H1 (cell line): ENCODE results near the gene CCDC197. TPM values are rescaled to one million over a fixed set of nuclear protein-coding genes. Genes with fewer than 3 reads are reported as not detected.

Experiments used
- CTCF ChIA-PET: fragments of 300-600 bp; sonication (Branson Sonifier 250); formaldehyde crosslinking; loops from one replicate; lab custom pipeline; 2021; ENCODE audit not compliant: partially characterized antibody; lab: Charles Lee
- POLR2A ChIA-PET: fragments of 300-600 bp; sonication (Branson Sonifier 250); formaldehyde crosslinking; loops from one replicate; lab custom pipeline; 2021; ENCODE audit warnings: inconsistent platforms; ENCODE audit not compliant: partially characterized antibody; lab: Charles Lee
- DNase-seq, 2 experiments: peaks; one replicate each; pipeline versions ENCODE4 v3.0.0 to v3.0.0-alpha.2; 2010 to 2022; ENCODE audit warnings: low spot score in 2 of 2, low read depth in 1 of 2, mixed read lengths in 1 of 2
- FAIRE-seq: peaks from 2 replicates; lab custom pipeline; 2011; peaks lifted over from hg19 to GRCh38; lab: Jason Lieb, UNC
- H2AFZ ChIP-seq: 2 replicates; pipeline ENCODE4 v1.8.1; 2012; ENCODE audit warnings: low read length, inconsistent platforms
- H2AK5ac ChIP-seq: 2 replicates; pipeline ENCODE4 v1.6.1; 2013; ENCODE audit warnings: low read depth, low read length
- H2BK120ac ChIP-seq: replicated peaks from 2 replicates; pipeline ENCODE3; 2013; ENCODE audit warnings: low read depth, low read length, inconsistent platforms
- H2BK12ac ChIP-seq: 2 replicates; pipeline ENCODE4 v1.6.1; 2013; ENCODE audit warnings: low read depth, low read length
- H2BK15ac ChIP-seq: 2 replicates; pipeline ENCODE4 v1.6.1; 2013; ENCODE audit warnings: low read length
- H2BK20ac ChIP-seq: 2 replicates; pipeline ENCODE4 v1.6.1; 2013; ENCODE audit warnings: low read length
- H2BK5ac ChIP-seq: 2 replicates; pipeline ENCODE4 v1.6.1; 2013; ENCODE audit warnings: low read depth, low read length
- H3K14ac ChIP-seq: 2 replicates; pipeline ENCODE4 v1.6.1; 2013; ENCODE audit warnings: inconsistent platforms; ENCODE audit not compliant: insufficient read length
- H3K18ac ChIP-seq: 2 replicates; pipeline ENCODE4 v1.6.1; 2013; ENCODE audit warnings: low read length; ENCODE audit errors: extremely low read depth
- H3K23ac ChIP-seq: 2 replicates; pipeline ENCODE4 v1.6.1; 2013; ENCODE audit warnings: inconsistent platforms; ENCODE audit not compliant: insufficient read length
- H3K23me2 ChIP-seq: 2 replicates; pipeline ENCODE4 v1.6.1; 2013; ENCODE audit warnings: low read depth, low read length
- H3K27ac ChIP-seq: 2 replicates; pipeline ENCODE4 v1.6.1; 2011; ENCODE audit warnings: low read depth, low read length, inconsistent platforms
- H3K27me3 ChIP-seq, 4 experiments: replicated peaks in 1 of 4; 1 replicate in 1 of 4; 2 replicates in 3 of 4; pipeline versions ENCODE4 v1.6.1 to v1.8.1; 2011 to 2013; ENCODE audit warnings: low read length in 3 of 4, mild to moderate bottlenecking in 3 of 4, inconsistent platforms in 2 of 4, mixed read lengths in 2 of 4, moderate library complexity in 1 of 4; ENCODE audit not compliant: control insufficient read depth in 3 of 4, insufficient read depth in 3 of 4; ENCODE audit errors: extremely low read depth in 1 of 4
- H3K36me3 ChIP-seq, 4 experiments: 2 replicates each; pipeline versions ENCODE4 v1.6.1 to v1.8.1; 2011 to 2013; ENCODE audit warnings: mild to moderate bottlenecking in 4 of 4, low read length in 3 of 4, moderate library complexity in 2 of 4, control low read depth in 1 of 4, inconsistent platforms in 1 of 4; ENCODE audit not compliant: insufficient read depth in 4 of 4, control insufficient read depth in 2 of 4
- H3K4ac ChIP-seq: replicated peaks from 2 replicates; pipeline ENCODE3; 2013; ENCODE audit warnings: low read length, low read depth, mixed read lengths, inconsistent platforms; ENCODE audit not compliant: insufficient read length
- H3K4me1 ChIP-seq, 4 experiments: replicated peaks in 1 of 4; 1 replicate in 1 of 4; 2 replicates in 3 of 4; pipeline versions ENCODE4 v1.6.1 to v1.8.1; 2011 to 2013; ENCODE audit warnings: low read length in 3 of 4, inconsistent platforms in 2 of 4, mixed read lengths in 1 of 4; ENCODE audit not compliant: insufficient read depth in 4 of 4, control insufficient read depth in 3 of 4
- H3K4me2 ChIP-seq, 2 experiments: 2 replicates each; pipeline versions ENCODE4 v1.6.1 to v1.8.1; 2011 to 2013; ENCODE audit warnings: low read depth in 2 of 2, low read length in 2 of 2, control low read depth in 1 of 2, inconsistent platforms in 1 of 2, mild to moderate bottlenecking in 1 of 2; ENCODE audit not compliant: insufficient read depth in 1 of 2
- H3K4me3 ChIP-seq, 4 experiments: fragments of 200-600, 300-600 bp in 1 of 4; sonication (generic), shearing (Covaris generic), sonication (Bioruptor Twin) in 1 of 4; 2 replicates each; pipeline versions ENCODE4 v1.5.1 to v1.8.1; 2011 to 2016; ENCODE audit warnings: low read length in 4 of 4, low read depth in 3 of 4, control low read depth in 2 of 4, inconsistent platforms in 2 of 4, mild to moderate bottlenecking in 2 of 4, mixed read lengths in 1 of 4, moderate library complexity in 1 of 4; ENCODE audit not compliant: insufficient read depth in 2 of 4; ENCODE audit errors: extremely low read depth in 1 of 4
- H3K56ac ChIP-seq: replicated peaks from 2 replicates; pipeline ENCODE3; 2013; ENCODE audit warnings: low read depth, mild to moderate bottlenecking, mixed read lengths, low read length, inconsistent platforms; ENCODE audit not compliant: insufficient read length
- H3K79me1 ChIP-seq: 2 replicates; pipeline ENCODE4 v1.6.1; 2013; ENCODE audit warnings: low read depth, low read length, control low read depth
- H3K79me2 ChIP-seq, 2 experiments: 2 replicates each; pipeline versions ENCODE4 v1.6.1 to v1.8.1; 2012 to 2013; ENCODE audit warnings: low read length in 2 of 2, mild to moderate bottlenecking in 2 of 2, inconsistent platforms in 1 of 2; ENCODE audit not compliant: insufficient read depth in 2 of 2, control insufficient read depth in 1 of 2
- H3K9ac ChIP-seq, 4 experiments: replicated peaks in 1 of 4; 1 replicate in 1 of 4; 2 replicates in 3 of 4; pipeline versions ENCODE4 v1.6.1 to v1.8.1; 2011 to 2013; ENCODE audit warnings: low read depth in 3 of 4, low read length in 3 of 4, control low read depth in 2 of 4, mild to moderate bottlenecking in 2 of 4, moderate library complexity in 2 of 4, inconsistent platforms in 1 of 4; ENCODE audit errors: extremely low read depth in 1 of 4
- H3K9me3 ChIP-seq, 2 experiments: 2 replicates each; pipeline versions ENCODE4 v1.6.1 to v1.8.1; 2012 to 2013; ENCODE audit warnings: mild to moderate bottlenecking in 2 of 2, moderate library complexity in 2 of 2, control low read depth in 1 of 2, inconsistent platforms in 1 of 2, low read depth in 1 of 2, low read length in 1 of 2, mixed read lengths in 1 of 2; ENCODE audit not compliant: insufficient read depth in 2 of 2
- H4K20me1 ChIP-seq, 2 experiments: replicated peaks in 1 of 2; 2 replicates each; pipeline versions ENCODE3 to v1.8.1; 2011 to 2013; ENCODE audit warnings: inconsistent platforms in 2 of 2, low read length in 2 of 2, mild to moderate bottlenecking in 1 of 2; ENCODE audit not compliant: insufficient read depth in 2 of 2, control insufficient read depth in 1 of 2
- H4K5ac ChIP-seq: 2 replicates; pipeline ENCODE4 v1.6.1; 2013; ENCODE audit warnings: low read length, low read depth, mixed read lengths, inconsistent platforms; ENCODE audit not compliant: insufficient read length
- H4K8ac ChIP-seq: 2 replicates; pipeline ENCODE4 v1.8.0; 2013; ENCODE audit warnings: mild to moderate bottlenecking, moderate library complexity, low read length, inconsistent platforms; ENCODE audit not compliant: insufficient read depth; ENCODE audit errors: extremely low read depth
- H4K91ac ChIP-seq: replicated peaks from 2 replicates; pipeline ENCODE3; 2013; ENCODE audit warnings: low read length, mixed read lengths, inconsistent platforms; ENCODE audit not compliant: insufficient read length
- KDM4A ChIP-seq: IDR thresholded peaks from one replicate; pipeline ENCODE4 v1.7.1; 2012; ENCODE audit warnings: low read depth, mild to moderate bottlenecking, moderate library complexity, low read length, inconsistent platforms; ENCODE audit not compliant: severe bottlenecking
- SIN3A ChIP-seq, 2 experiments: IDR thresholded peaks in 1 of 2; conservative IDR thresholded peaks in 1 of 2; 2 replicates each; pipeline ENCODE4 v1.6.1; 2011 to 2012; ENCODE audit warnings: low read length in 2 of 2, improper control_type of control experiment in 1 of 2, low read depth in 1 of 2, mild to moderate bottlenecking in 1 of 2
- WGBS, 2 experiments: shearing (Covaris generic) in 1 of 2; methylation state at CpG; one replicate each; pipeline versions ENCODE4 v1.1.6 to v1.1.7; 2013 to 2015; ENCODE audit warnings: low lambda C conversion rate in 2 of 2, mixed read lengths in 2 of 2, inconsistent platforms in 1 of 2, low coverage in 1 of 2, missing lambda C conversion rate in 1 of 2; ENCODE audit not compliant: insufficient replicate concordance in 2 of 2, insufficient coverage in 1 of 2, insufficient read length in 1 of 2; ENCODE audit errors: extremely low coverage in 1 of 2, missing lambda C conversion rate in 1 of 2; 5-methylcytosine and 5-hydroxymethylcytosine counted together
- polyA plus RNA-seq, 7 experiments: library from polyadenylated mRNA; depleted of rRNA in 3 of 7; stranded (reverse) in 5 of 7; unstranded in 2 of 7; fragments of >200 nt in 5 of 7; fragments of 200-250 nt in 2 of 7; gene quantifications; 1 replicate in 5 of 7; 2 replicates in 1 of 7; 4 replicates in 1 of 7; pipeline versions ENCODE4 v1.2.1 to v1.2.3, GENCODE V29; 2011 to 2013; ENCODE audit warnings: missing spikeins in 2 of 7, mixed read lengths in 2 of 7
- total RNA-seq: library from RNA; stranded (reverse); fragmentation: NEBNext Ultra II Directional; extraction: Animal tissue kit (Norgen Biotek cat#: 25700); gene quantifications from 2 replicates; pipeline ENCODE4 v1.2.1, GENCODE V29; 2021

CCDC197 gene
- total and polyA plus RNA-seq, 2 of the 8 experiments (the other 6 are each of a cell fraction or from before 2014, with no cell fraction given) = not detected

DNA sequence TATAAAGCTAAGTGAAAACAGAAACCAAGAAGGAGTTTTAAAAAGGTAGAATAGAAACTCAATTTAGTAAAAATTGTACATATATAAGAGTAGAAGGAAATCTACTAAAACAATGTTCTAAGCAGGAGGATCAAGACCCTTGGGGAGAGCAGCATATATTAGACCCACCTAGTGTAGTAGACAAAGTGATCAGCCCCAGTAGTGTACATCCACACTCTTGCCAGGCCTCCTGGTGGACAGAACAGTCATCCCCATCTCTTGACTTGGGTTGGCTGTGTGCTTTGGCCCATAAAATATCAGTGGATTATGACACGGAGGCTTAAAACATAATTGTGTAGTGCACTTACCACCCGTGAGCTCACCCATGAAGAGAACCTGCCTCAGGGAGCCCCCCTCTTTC is 18.1 kb downstream of the CCDC197 start:
- H2BK12ac ChIP-seq = no peak overlapping the region
- TF ChIP-seq KDM4A (no peak), SIN3A (conservative IDR thresholded peaks at IDR 0.05 in 1 of 2, IDR thresholded peaks at IDR 0.05 in 1 of 2; ENCODE audit: low read depth in 1 of 2, low read length in 2 of 2) (no peak)

More for the DNA sequence above, 18.1 kb downstream of the CCDC197 start:
- no peak overlapping the region for H2BK5ac ChIP-seq
- H3K23ac ChIP-seq = no peak overlapping the region
- H2BK15ac ChIP-seq = no peak overlapping the region
- CTCF ChIA-PET = interaction anchor here (1.3 to 9.7 kb wide), 5 partner anchors 11 to 128 kb away, joined by 3 to 65 read pairs (median 8); no protein-coding TSS in a partner anchor
- no peaks in the 10 kb centered on the region for H4K20me1 ChIP-seq
- H3K4me3 ChIP-seq = no peak overlapping the region
- no peak overlapping the region for H2AK5ac ChIP-seq
- no peaks in the 10 kb centered on the region for H3K9me3 ChIP-seq
- H3K14ac ChIP-seq = no peak overlapping the region
- H3K79me1 ChIP-seq = no peaks in the 10 kb centered on the region
- H3K9ac ChIP-seq = no peak overlapping the region
- no peaks in the 10 kb centered on the region; a peak in 1 of 8 replicates for H3K36me3 ChIP-seq
- H3K4me2 ChIP-seq = no peak overlapping the region
- no peaks in the 10 kb centered on the region; the same call in 1 of the 2 replicates for H3K23me2 ChIP-seq
- no peaks in the 10 kb centered on the region for H3K79me2 ChIP-seq
- H3K4me1 ChIP-seq = peaks cover 0 to 2% (median 0%) of the 10 kb centered on the region in 4 experiments; a peak in 2 of 7 replicates
- no peak overlapping the region for H2BK120ac ChIP-seq
- no peak overlapping the region for H3K18ac ChIP-seq
- H2BK20ac ChIP-seq = no peak overlapping the region
- H4K8ac ChIP-seq = no peak overlapping the region
- peaks cover 0 to 2% (median 0%) of the 10 kb centered on the region in 4 experiments; a peak in 1 of 7 replicates for H3K27me3 ChIP-seq
- no peak overlapping the region for H3K4ac ChIP-seq
- no peak overlapping the region for H3K56ac ChIP-seq
- FAIRE-seq (no peak), DNase-seq (no peak)
- WGBS, 2 experiments = 81% methylated on average over 2 of the region's 2 CpGs; no CpG with 5 or more reads in 1 of the 2 experiments
- H3K27ac ChIP-seq = no peak overlapping the region
- H2AFZ ChIP-seq = no peak overlapping the region
- H4K5ac ChIP-seq = no peak overlapping the region
- POLR2A ChIA-PET = no interaction called here
- no peak overlapping the region for H4K91ac ChIP-seq
